RWPE1 (cell line): ENCODE results near the gene FSIP1.

Source experiments
- CTCF ChIA-PET: fragments of 350-600 bp; sonication (Branson Sonifier 250); formaldehyde crosslinking; extraction: SDS; loops from one replicate; lab custom pipeline; 2021; lab: Yijun Ruan, JAX
- POLR2A ChIA-PET: fragments of 400-600 bp; formaldehyde crosslinking; extraction: SDS; loops from one replicate; lab custom pipeline; 2020; ENCODE audit warnings: antibody characterized with exemption; ENCODE audit not compliant: low non-redundant PET; lab: Yijun Ruan, JAX
- DNase-seq: peaks from one replicate; pipeline ENCODE4 v3.0.0; 2012; ENCODE audit warnings: low spot score
- H3K27ac ChIP-seq: fragments of 450-650 bp; 2 replicates; pipeline ENCODE4 v1.5.1; 2017
- CTCF ChIP-seq: fragments of 450-650 bp; conservative IDR thresholded peaks from 2 replicates; pipeline ENCODE4 v1.5.1; 2017; ENCODE audit warnings: low read depth, mild to moderate bottlenecking

Gene FSIP1

DNA sequence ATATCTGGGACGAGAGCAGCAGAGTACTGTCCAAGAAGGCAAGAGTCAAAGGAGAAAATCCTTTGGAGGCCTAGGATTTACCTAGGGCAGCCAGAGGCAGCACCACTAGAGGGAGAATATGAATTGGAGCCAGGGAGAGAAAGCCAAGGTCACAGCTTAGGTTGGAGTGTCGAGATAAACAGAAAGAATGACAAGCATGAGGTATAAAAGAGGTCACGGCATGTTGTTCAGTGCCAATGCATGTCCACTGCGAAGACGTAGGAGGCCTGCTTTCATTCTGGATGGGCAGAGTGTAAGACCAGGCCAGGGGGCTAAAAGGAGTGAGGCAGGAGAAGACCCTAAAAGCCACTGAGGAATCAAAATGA, 154.5 kb downstream of the FSIP1 start:
- ChIA-PET POLR2A (no interaction called here), CTCF (interaction anchor here (0.7 kb wide), 1 partner anchor 129 kb away, joined by 3 read pairs; no protein-coding TSS in a partner anchor)
- no peak for TF ChIP-seq CTCF
- H3K27ac ChIP-seq, result no peak overlapping the region
- no peak for DNase-seq

DNA sequence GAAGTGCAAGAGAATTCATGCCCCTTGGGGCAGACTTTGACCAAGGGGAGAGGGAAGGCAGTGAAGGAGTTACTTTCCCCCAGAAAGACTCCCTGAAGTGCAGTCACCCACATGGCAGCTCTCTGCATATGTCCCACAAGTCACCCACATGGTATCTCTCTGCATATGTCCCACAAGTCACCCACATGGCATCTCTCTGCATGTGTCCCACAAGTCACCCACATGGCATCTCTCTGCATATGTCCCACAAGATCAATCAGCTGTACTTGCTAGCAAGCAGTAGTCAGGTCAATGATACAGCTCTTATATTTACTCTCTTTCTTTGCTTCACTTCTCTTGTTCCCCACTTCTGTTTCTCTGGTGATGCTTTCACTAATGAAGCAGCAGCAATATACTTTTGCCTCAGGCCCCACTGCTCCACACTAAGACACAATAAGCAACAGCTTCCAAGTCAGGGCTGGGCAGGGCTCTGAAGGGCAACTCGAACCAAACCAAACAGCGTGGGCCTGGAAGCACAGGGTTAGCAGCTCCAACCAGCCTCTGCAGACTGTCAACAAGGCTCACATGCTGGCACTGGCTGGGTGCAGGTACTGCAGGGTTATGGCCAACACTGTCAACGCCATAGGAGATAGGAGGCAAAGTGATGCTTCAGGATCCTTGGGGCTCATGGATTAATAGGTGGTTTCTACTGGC, 155.0 kb downstream of the FSIP1 start:
- DNase-seq, result no peak
- no peak for TF ChIP-seq CTCF
- no peak overlapping the region for H3K27ac ChIP-seq
- ChIA-PET CTCF (no interaction called here), POLR2A (no interaction called here)

- no peak for DNase-seq
- TF ChIP-seq CTCF, result no peak
- peak overlapping the region; percentile 77; the same call in 1 of the 2 replicates for H3K27ac ChIP-seq
- POLR2A ChIA-PET, result no interaction called here
- CTCF ChIA-PET, result interaction anchor here (0.6 to 1.8 kb wide), 2 partner anchors 131 to 454 kb away, joined by 3 to 8 read pairs; no protein-coding TSS in a partner anchor
Observed at GRCh38 chr15:39625856-39626255, 156.8 kb downstream of the FSIP1 start.

GRCh38 chr15:39625451-39625850, 157.2 kb downstream of the FSIP1 start:
- DNase-seq, result no peak
- TF ChIP-seq CTCF, result no peak
- ChIA-PET POLR2A (no interaction called here), CTCF (interaction anchor here (1.8 kb wide), 1 partner anchor 131 kb away, joined by 8 read pairs; no protein-coding TSS in a partner anchor)
- peak overlapping the region; percentile 77 for H3K27ac ChIP-seq

- peak overlapping the region; percentile 77 for H3K27ac ChIP-seq
- peak; percentile 59 for DNase-seq
- ChIA-PET POLR2A (no interaction called here), CTCF (interaction anchor here (0.5 to 1.8 kb wide), 2 partner anchors 132 to 374 kb away, joined by 5 to 8 read pairs; no protein-coding TSS in a partner anchor)
- no peak for TF ChIP-seq CTCF
Observed at GRCh38 chr15:39624806-39625205, 157.8 kb downstream of the FSIP1 start.

GRCh38 chr15:39623529-39623931, 159.1 kb downstream of the FSIP1 start:
- DNase-seq, result no peak
- ChIA-PET CTCF (interaction anchor here (0.5 kb wide), 1 partner anchor 96 kb away, joined by 3 read pairs; no protein-coding TSS in a partner anchor), POLR2A (no interaction called here)
- TF ChIP-seq CTCF, result no peak
- H3K27ac ChIP-seq, result no peak overlapping the region
